Keratinocyte (primary cell): ENCODE results near the gene ZYG11A. TPM values are rescaled to one million over a fixed set of nuclear protein-coding genes. Genes with fewer than 3 reads are reported as not detected.
"Not testable (repeated sequence)": the region's sequence is repeated elsewhere in the genome, so short reads cannot be mapped to it uniquely, and the experiment has no call there.

Experiments used
- DNase-seq: peaks from one replicate; pipeline ENCODE4 v3.0.0-alpha.2; 2011; ENCODE audit warnings: low read depth, missing footprints, low spot score
- FAIRE-seq: peaks from 2 replicates; lab custom pipeline; 2011; peaks lifted over from hg19 to GRCh38; lab: Jason Lieb, UNC
- H2AFZ ChIP-seq: 2 replicates; pipeline ENCODE4 v1.6.0; 2012; ENCODE audit warnings: low read length, control low read depth, inconsistent platforms; ENCODE audit not compliant: control insufficient read depth
- H3K27ac ChIP-seq: 2 replicates; pipeline ENCODE4 v1.5.1; 2011; ENCODE audit warnings: low read length; ENCODE audit not compliant: control insufficient read depth, insufficient read depth
- H3K27me3 ChIP-seq: 3 replicates; pipeline ENCODE4 v1.6.0; 2011; ENCODE audit warnings: low read length; ENCODE audit not compliant: control insufficient read depth, insufficient read depth; ENCODE audit errors: extremely low read depth
- H3K36me3 ChIP-seq, 2 experiments: 2 replicates in 1 of 2; 3 replicates in 1 of 2; pipeline ENCODE4 v1.5.1; 2011; ENCODE audit warnings: low read length in 2 of 2, mild to moderate bottlenecking in 1 of 2; ENCODE audit not compliant: control insufficient read depth in 2 of 2, insufficient read depth in 2 of 2; ENCODE audit errors: extremely low read depth in 1 of 2
- H3K4me1 ChIP-seq: 3 replicates; pipeline ENCODE4 v1.5.1; 2011; ENCODE audit warnings: low read length; ENCODE audit not compliant: control insufficient read depth, insufficient read depth; ENCODE audit errors: extremely low read depth
- H3K4me2 ChIP-seq: 3 replicates; pipeline ENCODE4 v1.6.0; 2011; ENCODE audit warnings: low read depth, low read length; ENCODE audit not compliant: control insufficient read depth, insufficient read depth; ENCODE audit errors: extremely low read depth
- H3K4me3 ChIP-seq, 3 experiments: fragments of 200-600 bp in 1 of 3; sonication (generic) in 1 of 3; 2 replicates in 2 of 3; 3 replicates in 1 of 3; pipeline ENCODE4 v1.5.1; 2011 to 2016; ENCODE audit warnings: low read length in 3 of 3, mild to moderate bottlenecking in 3 of 3, control low read depth in 2 of 3, inconsistent platforms in 1 of 3, low read depth in 1 of 3, mixed read lengths in 1 of 3, mixed run types in 1 of 3, moderate library complexity in 1 of 3; ENCODE audit not compliant: control insufficient read depth in 2 of 3, insufficient read depth in 2 of 3; ENCODE audit errors: extremely low read depth in 1 of 3
- H3K79me2 ChIP-seq: 2 replicates; pipeline ENCODE4 v1.6.0; 2012; ENCODE audit warnings: low read length; ENCODE audit not compliant: control insufficient read depth, insufficient read depth
- H3K9ac ChIP-seq: 3 replicates; pipeline ENCODE4 v1.6.0; 2011; ENCODE audit warnings: low read length; ENCODE audit not compliant: control insufficient read depth, insufficient read depth; ENCODE audit errors: extremely low read depth
- H3K9me1 ChIP-seq: 3 replicates; pipeline ENCODE4 v1.6.0; 2011; ENCODE audit warnings: low read length; ENCODE audit not compliant: control insufficient read depth, insufficient read depth; ENCODE audit errors: extremely low read depth
- H3K9me3 ChIP-seq: 2 replicates; pipeline ENCODE4 v1.5.1; 2012; ENCODE audit warnings: low read depth, low read length; ENCODE audit not compliant: control insufficient read depth
- H4K20me1 ChIP-seq: 3 replicates; pipeline ENCODE4 v1.6.0; 2011; ENCODE audit warnings: low read length; ENCODE audit not compliant: control insufficient read depth, insufficient read depth; ENCODE audit errors: extremely low read depth
- EZH2 ChIP-seq: IDR thresholded peaks from one replicate; pipeline ENCODE4 v1.6.1; 2012; ENCODE audit warnings: inconsistent platforms, mild to moderate bottlenecking, low read length, moderate library complexity
- dilution Hi-C: fragments of 300-500 bp; cut with MboI; formaldehyde crosslinking; loops from one replicate; pipeline ENCODE4 v1.7.0; 2020; ENCODE audit warnings: low sequenced_read_pairs; ENCODE audit not compliant: extremely low pct_ligation_motif_present
- polyA plus RNA-seq, 5 experiments: library from polyadenylated mRNA; depleted of rRNA in 3 of 5; stranded (reverse) in 3 of 5; stranded (forward) in 1 of 5; unstranded in 1 of 5; fragments of >200 nt; gene quantifications; 1 replicate in 1 of 5; 2 replicates in 3 of 5; 3 replicates in 1 of 5; pipeline versions ENCODE4 v1.2.1 to v1.2.3, GENCODE V29; 2011 to 2012; ENCODE audit warnings: missing spikeins in 2 of 5, low read depth in 1 of 5, low replicate concordance in 1 of 5
- TF ChIP-seq, protein P1 (sequence below), 3 experiments: IDR thresholded peaks in 1 of 3; conservative IDR thresholded peaks in 1 of 3; optimal IDR thresholded peaks in 1 of 3; 2 replicates in 2 of 3; 3 replicates in 1 of 3; pipeline versions ENCODE3 to v1.5.1; 2011; ENCODE audit warnings: low read length in 3 of 3, mild to moderate bottlenecking in 3 of 3, moderate library complexity in 2 of 3, control low read depth in 1 of 3, inconsistent platforms in 1 of 3; ENCODE audit not compliant: insufficient read depth in 2 of 3; ENCODE audit errors: extremely low read depth in 1 of 3

The ZYG11A gene
- polyA plus RNA-seq, 1 donor (not counting 4 experiments of a cell fraction or from before 2014, with no cell fraction given): 0.64 TPM

DNA sequence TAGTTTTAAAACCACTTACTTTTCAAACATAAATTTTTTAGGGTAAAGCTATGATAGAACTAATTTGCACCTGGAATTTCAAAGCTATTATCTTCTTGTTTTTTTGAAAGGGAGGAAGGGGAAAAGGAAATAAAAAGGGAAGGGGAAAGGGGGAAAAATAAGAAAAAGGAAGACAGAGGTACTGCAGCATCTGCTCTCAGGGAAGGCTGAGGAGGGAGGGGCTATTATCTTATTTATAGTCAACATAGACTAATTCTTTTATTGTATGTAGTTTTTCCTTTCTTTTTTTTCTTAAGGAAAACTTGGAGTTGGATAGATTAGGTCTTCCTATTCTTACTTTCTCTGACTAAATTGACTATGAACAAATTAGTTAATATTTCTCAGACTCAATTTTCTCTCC is 41.5 kb upstream of the ZYG11A start:
- dilution Hi-C loops: no loop called here
- peaks cover 0 to 2% of the 10 kb centered on the region in 2 experiments for H3K36me3 ChIP-seq
- H3K9me3 ChIP-seq: no peaks in the 10 kb centered on the region
- TF ChIP-seq EZH2: no peak
- TF ChIP-seq, protein P1, sequence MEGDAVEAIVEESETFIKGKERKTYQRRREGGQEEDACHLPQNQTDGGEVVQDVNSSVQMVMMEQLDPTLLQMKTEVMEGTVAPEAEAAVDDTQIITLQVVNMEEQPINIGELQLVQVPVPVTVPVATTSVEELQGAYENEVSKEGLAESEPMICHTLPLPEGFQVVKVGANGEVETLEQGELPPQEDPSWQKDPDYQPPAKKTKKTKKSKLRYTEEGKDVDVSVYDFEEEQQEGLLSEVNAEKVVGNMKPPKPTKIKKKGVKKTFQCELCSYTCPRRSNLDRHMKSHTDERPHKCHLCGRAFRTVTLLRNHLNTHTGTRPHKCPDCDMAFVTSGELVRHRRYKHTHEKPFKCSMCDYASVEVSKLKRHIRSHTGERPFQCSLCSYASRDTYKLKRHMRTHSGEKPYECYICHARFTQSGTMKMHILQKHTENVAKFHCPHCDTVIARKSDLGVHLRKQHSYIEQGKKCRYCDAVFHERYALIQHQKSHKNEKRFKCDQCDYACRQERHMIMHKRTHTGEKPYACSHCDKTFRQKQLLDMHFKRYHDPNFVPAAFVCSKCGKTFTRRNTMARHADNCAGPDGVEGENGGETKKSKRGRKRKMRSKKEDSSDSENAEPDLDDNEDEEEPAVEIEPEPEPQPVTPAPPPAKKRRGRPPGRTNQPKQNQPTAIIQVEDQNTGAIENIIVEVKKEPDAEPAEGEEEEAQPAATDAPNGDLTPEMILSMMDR (optimal IDR thresholded peaks at IDR 0.05 in 1 of 3, IDR thresholded peaks at IDR 0.05 in 1 of 3, conservative IDR thresholded peaks at IDR 0.05 in 1 of 3; ENCODE audit: extremely low read depth in 1 of 3, insufficient read depth in 2 of 3, low read length in 3 of 3): no peak
- H3K79me2 ChIP-seq: no peaks in the 10 kb centered on the region
- H3K9me1 ChIP-seq: no peaks in the 10 kb centered on the region
- H3K4me2 ChIP-seq: no peak overlapping the region
- no peak overlapping the region for H3K4me3 ChIP-seq
- FAIRE-seq (no peak), DNase-seq (no peak)
- H3K9ac ChIP-seq: no peak overlapping the region
- H4K20me1 ChIP-seq: peaks cover 2% of the 10 kb centered on the region
- no peak overlapping the region for H2AFZ ChIP-seq
- no peaks in the 10 kb centered on the region for H3K27me3 ChIP-seq
- H3K27ac ChIP-seq: no peak overlapping the region
- no peaks in the 10 kb centered on the region for H3K4me1 ChIP-seq

DNA sequence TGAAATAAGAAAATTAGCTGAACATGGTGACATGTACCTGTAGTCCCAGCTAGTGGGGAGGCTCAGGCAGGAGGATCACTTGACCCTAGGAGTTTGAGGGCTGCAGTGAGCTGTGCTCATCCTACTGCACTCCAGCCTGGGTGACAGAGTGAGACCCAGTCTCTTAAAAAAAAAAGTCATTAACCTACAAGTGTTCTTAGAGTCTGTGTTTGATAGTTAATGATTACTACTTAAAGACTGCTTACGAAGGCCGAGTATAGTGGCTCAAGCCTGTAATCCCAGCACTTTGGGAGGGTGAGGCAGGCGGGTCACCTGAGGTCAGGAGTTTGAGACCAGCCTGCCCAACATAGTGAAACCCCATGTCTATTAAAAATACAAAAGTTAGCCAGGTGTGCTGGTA is 38.5 kb upstream of the ZYG11A start:
- H3K9me1 ChIP-seq, H3K4me3 ChIP-seq, H3K4me2 ChIP-seq, H3K27me3 ChIP-seq, FAIRE-seq, H3K36me3 ChIP-seq, dilution Hi-C loops, H3K27ac ChIP-seq, H3K79me2 ChIP-seq, DNase-seq, H3K4me1 ChIP-seq, H4K20me1 ChIP-seq, H3K9ac ChIP-seq, H2AFZ ChIP-seq, H3K9me3 ChIP-seq: not testable (repeated sequence)

DNA sequence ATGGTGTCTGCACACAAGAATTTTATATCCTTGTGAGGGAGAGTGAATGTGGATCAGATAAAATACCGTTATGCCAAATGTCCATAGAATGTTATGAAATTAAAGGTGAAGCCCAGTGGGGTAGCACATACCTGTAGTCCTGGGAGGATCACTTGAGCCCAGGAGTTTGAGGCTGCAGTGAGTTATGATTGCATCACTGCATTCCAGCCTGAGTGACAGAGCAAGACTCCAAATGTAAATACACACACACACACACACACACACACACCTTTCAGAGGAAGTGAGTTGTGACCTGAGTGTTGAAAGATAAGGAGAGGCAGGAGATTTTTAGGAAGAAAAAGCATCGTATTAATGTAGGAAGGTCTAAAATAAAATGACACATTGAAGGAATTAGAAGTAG is 28.1 kb upstream of the ZYG11A start:
- DNase-seq: peak; percentile 15
- H3K36me3 ChIP-seq: peaks cover 0 to 5% of the 10 kb centered on the region in 2 experiments
- H3K4me1 ChIP-seq: peaks cover 3% of the 10 kb centered on the region
- no peak overlapping the region for H3K9ac ChIP-seq
- no peak overlapping the region for H3K4me2 ChIP-seq
- FAIRE-seq: peak; percentile 73
- H2AFZ ChIP-seq: no peak overlapping the region
- H3K4me3 ChIP-seq: no peak overlapping the region
- H3K27me3 ChIP-seq: no peaks in the 10 kb centered on the region
- no peak overlapping the region for H3K27ac ChIP-seq
- no peak for TF ChIP-seq EZH2
- TF ChIP-seq, protein P1 (optimal IDR thresholded peaks at IDR 0.05 in 1 of 3, IDR thresholded peaks at IDR 0.05 in 1 of 3, conservative IDR thresholded peaks at IDR 0.05 in 1 of 3; ENCODE audit: extremely low read depth in 1 of 3, insufficient read depth in 2 of 3, low read length in 3 of 3): no peak
- H4K20me1 ChIP-seq: no peaks in the 10 kb centered on the region
- dilution Hi-C loops: no loop called here
- no peaks in the 10 kb centered on the region for H3K9me3 ChIP-seq
- H3K79me2 ChIP-seq: no peaks in the 10 kb centered on the region
- no peaks in the 10 kb centered on the region for H3K9me1 ChIP-seq

DNA sequence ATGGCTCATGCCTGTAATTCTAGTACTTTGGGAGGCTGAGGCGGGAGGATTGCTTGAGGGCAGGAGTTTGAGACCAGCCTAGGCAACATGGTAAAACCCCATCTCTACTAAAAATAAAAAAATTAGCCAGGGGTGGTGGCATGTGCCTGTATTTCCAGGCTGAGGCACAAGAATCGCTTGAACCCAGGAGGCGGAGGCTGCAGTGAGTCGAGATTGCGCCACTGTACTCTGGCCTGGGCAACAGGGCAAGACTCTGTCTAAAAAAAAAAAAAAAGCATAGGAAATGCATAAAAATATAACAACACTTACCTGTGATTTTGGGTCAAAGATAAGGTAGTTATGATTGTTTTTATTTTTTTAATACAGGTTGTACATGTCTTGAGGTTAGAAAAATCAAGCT is 21.7 kb upstream of the ZYG11A start:
- H3K27ac ChIP-seq, H3K4me2 ChIP-seq, H3K36me3 ChIP-seq, FAIRE-seq, dilution Hi-C loops, H3K9ac ChIP-seq, H3K79me2 ChIP-seq, H4K20me1 ChIP-seq, DNase-seq, H3K9me3 ChIP-seq, H3K4me3 ChIP-seq, H3K9me1 ChIP-seq, H3K27me3 ChIP-seq, H2AFZ ChIP-seq, H3K4me1 ChIP-seq: not testable (repeated sequence)
